Endodermal cell (in vitro differentiated cells): ENCODE data around the gene SAMD11. TPM values are rescaled to one million over a fixed set of nuclear protein-coding genes. Genes with fewer than 3 reads are reported as not detected.
"Not testable (repeated sequence)": the region's sequence is repeated elsewhere in the genome, so short reads cannot be mapped to it uniquely, and the experiment has no call there.

ENCODE experiments used
- DNase-seq: peaks from one replicate; pipeline ENCODE4 v3.0.0-alpha.2; 2017
- H3K27ac ChIP-seq: 2 replicates; pipeline ENCODE4 v1.5.1; 2013; ENCODE audit warnings: mild to moderate bottlenecking, low read depth, low read length, moderate library complexity
- H3K27me3 ChIP-seq: 2 replicates; pipeline ENCODE4 v1.6.1; 2013; ENCODE audit warnings: mild to moderate bottlenecking, low read length, moderate library complexity; ENCODE audit not compliant: insufficient read depth, control insufficient read depth, poor library complexity, severe bottlenecking
- H3K36me3 ChIP-seq: 2 replicates; pipeline ENCODE4 v1.7.0; 2013; ENCODE audit warnings: mild to moderate bottlenecking, low read length, moderate library complexity; ENCODE audit not compliant: control insufficient read depth, insufficient read depth
- H3K4me1 ChIP-seq: one replicate; pipeline ENCODE4 v1.7.0; 2013; ENCODE audit warnings: low read length; ENCODE audit not compliant: control insufficient read depth, insufficient read depth
- H3K4me3 ChIP-seq: 2 replicates; pipeline ENCODE4 v1.5.1; 2013; ENCODE audit warnings: mild to moderate bottlenecking, low read length, moderate library complexity
- H3K9ac ChIP-seq: 2 replicates; pipeline ENCODE4 v1.6.1; 2013; ENCODE audit warnings: mild to moderate bottlenecking, low read length, moderate library complexity; ENCODE audit not compliant: poor library complexity, severe bottlenecking; ENCODE audit errors: extremely low read depth
- H3K9me3 ChIP-seq: 2 replicates; pipeline ENCODE4 v1.6.1; 2013; ENCODE audit warnings: mild to moderate bottlenecking, low read length, moderate library complexity; ENCODE audit not compliant: control insufficient read depth
- H3K27ac Mint-ChIP-seq: 2 replicates; pipeline ENCODE4 v1.8.0; 2020; ENCODE audit warnings: mixed read lengths
- H3K27me3 Mint-ChIP-seq: 2 replicates; pipeline ENCODE4 v1.8.0; 2021; ENCODE audit warnings: mild to moderate bottlenecking, mixed read lengths; ENCODE audit not compliant: insufficient read depth
- H3K36me3 Mint-ChIP-seq: 2 replicates; pipeline ENCODE4 v1.8.0; 2020; ENCODE audit warnings: low read depth, mixed read lengths
- H3K4me1 Mint-ChIP-seq: 2 replicates; pipeline ENCODE4 v1.8.0; 2020; ENCODE audit warnings: mixed read lengths
- H3K4me3 Mint-ChIP-seq: 2 replicates; pipeline ENCODE4 v1.8.0; 2020; ENCODE audit warnings: mild to moderate bottlenecking, moderate library complexity, mixed read lengths
- H3K9me3 Mint-ChIP-seq: 2 replicates; pipeline ENCODE4 v1.8.0; 2020; ENCODE audit warnings: mild to moderate bottlenecking, mixed read lengths
- WGBS, 2 experiments: methylation state at CpG; one replicate each; pipeline versions ENCODE4 v1.1.5 to v1.1.7; 2013; ENCODE audit warnings: missing lambda C conversion rate in 2 of 2, mixed read lengths in 1 of 2; ENCODE audit not compliant: insufficient coverage in 1 of 2, insufficient read length in 1 of 2; 5-methylcytosine and 5-hydroxymethylcytosine counted together
- total RNA-seq, 2 donors: library from RNA; stranded (reverse); fragmentation: NEBNext Ultra II Directional in 1 of 2; extraction: Animal tissue kit (Norgen Biotek cat#: 25700) in 1 of 2; gene quantifications; 2 replicates in 1 of 2; 3 replicates in 1 of 2; pipeline ENCODE4 v1.2.1, GENCODE V29; 2021
- TF ChIP-seq, protein P1 (sequence below): fragments of 200-600 bp; sonication (generic); conservative IDR thresholded peaks from 2 replicates; pipeline ENCODE4 v1.5.0; 2021; ENCODE audit warnings: antibody characterized with exemption, mild to moderate bottlenecking

SAMD11 gene
- total RNA-seq, 2 donors from 2014 or later = 152 to 156 TPM

DNA sequence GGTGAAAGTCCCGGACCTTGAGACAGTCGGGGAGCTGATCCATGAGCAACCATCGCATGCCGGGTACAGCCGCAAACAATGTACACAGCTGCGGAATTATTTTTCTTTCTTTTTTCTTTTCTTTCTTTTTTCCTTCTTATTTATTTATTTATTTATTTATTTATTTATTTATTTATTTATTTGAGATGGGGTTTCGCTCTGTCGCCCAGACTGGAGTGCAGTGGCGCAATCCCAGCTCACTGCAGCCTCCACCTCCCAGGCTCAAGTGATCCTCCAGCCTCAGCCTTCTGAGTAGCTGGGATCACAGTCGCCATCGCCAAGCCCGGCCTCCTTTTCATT, 60.7 kb downstream of the SAMD11 start:
- no peak overlapping the region for H3K27ac Mint-ChIP-seq
- no peaks in the 10 kb centered on the region for H3K36me3 Mint-ChIP-seq
- 27 to 65% methylated on average over 2 to 11 of the region's 12 CpGs for WGBS, 2 experiments
- H3K9me3 Mint-ChIP-seq = peaks cover 5% of the 10 kb centered on the region
- H3K4me1 Mint-ChIP-seq = no peaks in the 10 kb centered on the region
- TF ChIP-seq, protein P1, sequence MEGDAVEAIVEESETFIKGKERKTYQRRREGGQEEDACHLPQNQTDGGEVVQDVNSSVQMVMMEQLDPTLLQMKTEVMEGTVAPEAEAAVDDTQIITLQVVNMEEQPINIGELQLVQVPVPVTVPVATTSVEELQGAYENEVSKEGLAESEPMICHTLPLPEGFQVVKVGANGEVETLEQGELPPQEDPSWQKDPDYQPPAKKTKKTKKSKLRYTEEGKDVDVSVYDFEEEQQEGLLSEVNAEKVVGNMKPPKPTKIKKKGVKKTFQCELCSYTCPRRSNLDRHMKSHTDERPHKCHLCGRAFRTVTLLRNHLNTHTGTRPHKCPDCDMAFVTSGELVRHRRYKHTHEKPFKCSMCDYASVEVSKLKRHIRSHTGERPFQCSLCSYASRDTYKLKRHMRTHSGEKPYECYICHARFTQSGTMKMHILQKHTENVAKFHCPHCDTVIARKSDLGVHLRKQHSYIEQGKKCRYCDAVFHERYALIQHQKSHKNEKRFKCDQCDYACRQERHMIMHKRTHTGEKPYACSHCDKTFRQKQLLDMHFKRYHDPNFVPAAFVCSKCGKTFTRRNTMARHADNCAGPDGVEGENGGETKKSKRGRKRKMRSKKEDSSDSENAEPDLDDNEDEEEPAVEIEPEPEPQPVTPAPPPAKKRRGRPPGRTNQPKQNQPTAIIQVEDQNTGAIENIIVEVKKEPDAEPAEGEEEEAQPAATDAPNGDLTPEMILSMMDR = no peak
- no peaks in the 10 kb centered on the region for H3K4me1 ChIP-seq
- no peak overlapping the region for H3K4me3 Mint-ChIP-seq
- no peak overlapping the region for H3K9ac ChIP-seq
- H3K9me3 ChIP-seq = no peaks in the 10 kb centered on the region
- H3K27me3 ChIP-seq = peaks cover 60% of the 10 kb centered on the region
- no peaks in the 10 kb centered on the region for H3K36me3 ChIP-seq
- H3K4me3 ChIP-seq = no peak overlapping the region
- H3K27me3 Mint-ChIP-seq = peaks cover 73% of the 10 kb centered on the region
- no peak for DNase-seq
- no peak overlapping the region for H3K27ac ChIP-seq

DNA sequence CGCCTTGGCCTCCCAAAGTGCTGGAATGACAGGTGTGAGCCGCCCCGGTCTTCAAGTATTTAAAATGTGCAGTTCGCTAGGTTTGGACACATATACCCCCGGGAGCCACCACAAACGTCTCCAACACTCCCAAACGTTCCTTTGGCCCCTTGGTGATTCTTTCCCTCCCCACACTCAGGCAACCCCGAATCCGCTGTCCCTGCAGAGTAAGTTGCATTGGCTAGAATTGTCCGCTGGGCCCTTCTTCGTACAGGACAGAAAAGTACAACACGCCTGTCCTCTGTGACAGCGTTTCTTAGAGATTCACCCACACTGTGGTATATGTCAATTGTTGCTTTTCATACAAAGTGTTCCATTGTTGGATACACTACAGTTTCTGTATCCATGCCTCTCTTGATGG, 61.4 kb downstream of the SAMD11 start:
- Histone ChIP-seq H3K27me3 (peaks cover 66% of the 10 kb centered on the region), H3K36me3 (no peaks in the 10 kb centered on the region), H3K4me1 (no peaks in the 10 kb centered on the region), H3K9me3 (no peaks in the 10 kb centered on the region), H3K27ac (no peak overlapping the region), H3K9ac (no peak overlapping the region), H3K4me3 (no peak overlapping the region)
- 86 to 89% methylated on average over 5 to 13 of the region's 13 CpGs for WGBS, 2 experiments
- Mint-ChIP-seq H3K9me3 (peaks cover 5% of the 10 kb centered on the region), H3K27ac (no peak overlapping the region), H3K4me3 (no peak overlapping the region), H3K27me3 (peaks cover 79% of the 10 kb centered on the region), H3K4me1 (no peaks in the 10 kb centered on the region), H3K36me3 (no peaks in the 10 kb centered on the region)
- DNase-seq = no peak
- TF ChIP-seq, protein P1 = no peak

DNA sequence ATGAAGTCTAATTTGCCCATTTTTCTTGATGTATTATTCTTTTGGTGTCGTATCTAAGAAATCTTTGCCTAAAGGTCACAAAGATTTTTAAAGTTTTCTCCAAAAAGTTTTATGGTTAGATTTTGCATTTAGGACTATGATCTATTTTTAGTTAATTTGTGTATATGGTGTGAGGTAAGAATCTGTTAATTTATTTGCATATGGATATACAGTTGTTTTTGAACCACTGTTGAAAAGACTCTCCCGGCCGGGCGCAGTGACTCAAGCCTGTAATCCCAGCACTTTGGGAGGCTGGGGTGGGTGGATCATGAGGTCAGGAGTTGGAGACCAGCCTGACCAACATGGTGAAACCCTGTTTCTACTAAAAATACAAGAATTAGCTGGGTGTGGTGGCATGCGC, 64.3 kb downstream of the SAMD11 start:
- DNase-seq, H3K4me1 ChIP-seq, H3K36me3 Mint-ChIP-seq, H3K4me1 Mint-ChIP-seq, H3K27ac ChIP-seq, H3K36me3 ChIP-seq, H3K4me3 ChIP-seq, H3K4me3 Mint-ChIP-seq, H3K27ac Mint-ChIP-seq, H3K9ac ChIP-seq: not testable (repeated sequence)
- Mint-ChIP-seq H3K27me3 (peaks cover 91% of the 10 kb centered on the region), H3K9me3 (peaks cover 24% of the 10 kb centered on the region)
- peaks cover 76% of the 10 kb centered on the region for H3K27me3 ChIP-seq
- H3K9me3 ChIP-seq = peaks cover 15% of the 10 kb centered on the region
- WGBS, 2 experiments = 85 to 90% methylated on average over 5 of the region's 5 CpGs

DNA sequence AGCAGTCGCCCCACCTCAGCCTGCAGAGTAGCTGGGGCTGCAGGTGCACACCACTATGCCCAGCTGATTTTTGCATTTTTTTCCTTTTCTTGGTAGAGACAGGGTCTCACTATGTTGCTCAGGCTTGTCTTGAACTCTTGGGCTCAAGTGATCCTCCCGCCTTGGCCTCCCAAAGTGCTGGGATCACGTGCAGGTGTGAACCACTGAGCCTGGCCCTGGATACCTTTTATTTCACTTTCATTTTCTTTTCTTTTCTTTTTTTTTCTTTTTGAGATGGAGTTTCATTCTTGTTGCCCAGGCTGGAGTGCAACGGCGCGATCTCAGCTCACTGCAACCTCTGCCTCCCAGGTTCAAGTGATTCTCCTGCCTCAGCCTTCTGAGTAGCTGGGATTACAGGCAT, 67.6 kb downstream of the SAMD11 start:
- H3K4me3 ChIP-seq, H3K4me1 ChIP-seq, H3K36me3 Mint-ChIP-seq, H3K9ac ChIP-seq, H3K4me1 Mint-ChIP-seq, DNase-seq, H3K4me3 Mint-ChIP-seq, H3K36me3 ChIP-seq, H3K27ac ChIP-seq, H3K27ac Mint-ChIP-seq: not testable (repeated sequence)
- Mint-ChIP-seq H3K27me3 (peaks cover 93% of the 10 kb centered on the region), H3K9me3 (peaks cover 24% of the 10 kb centered on the region)
- peaks cover 56% of the 10 kb centered on the region for H3K27me3 ChIP-seq
- peaks cover 15% of the 10 kb centered on the region for H3K9me3 ChIP-seq
- WGBS, 2 experiments = 90 to 96% methylated on average over 3 to 6 of the region's 6 CpGs
